K562 (cell line): ENCODE data around the gene SPAM1. TPM values are rescaled to one million over a fixed set of nuclear protein-coding genes. Genes with fewer than 3 reads are reported as not detected.

Experiments used
- ATAC-seq: fragments of 200-7000 bp; cut with Tn5 transposase; 3 replicates; pipeline ENCODE4 v1.9.1; 2020; ENCODE audit warnings: moderate library complexity
- BruUV-seq: library from RNA; stranded (reverse); fragments of 400-500 nt; replicated peaks from 2 replicates; lab custom pipeline; 2021; lab: Mats Ljungman, UMichigan
- CTCF ChIA-PET: fragments of 300-600 bp; formaldehyde crosslinking; extraction: SDS; loops from one replicate; lab custom pipeline; 2021; ENCODE audit warnings: low intra/inter-chr PET ratio; lab: Yijun Ruan, JAX
- POLR2A ChIA-PET: fragments of 300-600, 350-650 bp; sonication (Branson Sonifier 250); formaldehyde crosslinking; extraction: SDS; loops from one replicate; lab custom pipeline; 2021; ENCODE audit warnings: antibody characterized with exemption, inconsistent platforms; lab: Yijun Ruan, JAX
- DNase-seq, 4 experiments: peaks; one replicate each; pipeline versions ENCODE4 v3.0.0 to v3.0.0-alpha.2; 2011 to 2018; ENCODE audit warnings: low spot score in 3 of 4, mixed read lengths in 3 of 4; ENCODE audit errors: extremely low read depth in 1 of 4
- FAIRE-seq: peaks from 2 replicates; lab custom pipeline; 2011; peaks lifted over from hg19 to GRCh38; lab: Jason Lieb, UNC
- H2AFZ ChIP-seq: 2 replicates; pipeline ENCODE4 v1.6.0; 2011; ENCODE audit warnings: low read depth, low read length, control low read depth, inconsistent platforms
- H3K27ac ChIP-seq: fragments of 200-600 bp; 3 replicates; pipeline ENCODE4 v1.8.0; 2011; ENCODE audit warnings: low read depth, mild to moderate bottlenecking, control low read depth, inconsistent platforms, low read length, moderate library complexity, mixed read lengths; ENCODE audit errors: extremely low read depth
- H3K27me3 ChIP-seq, 2 experiments: fragments of 300-600 bp in 1 of 2; 2 replicates in 1 of 2; 3 replicates in 1 of 2; pipeline versions ENCODE4 v1.6.0 to v1.8.0; 2011; ENCODE audit warnings: inconsistent platforms in 2 of 2, low read length in 2 of 2, mild to moderate bottlenecking in 1 of 2, mixed read lengths in 1 of 2, moderate library complexity in 1 of 2; ENCODE audit not compliant: control insufficient read depth in 2 of 2, insufficient read depth in 2 of 2
- H3K36me3 ChIP-seq: fragments of 300-600 bp; 3 replicates; pipeline ENCODE4 v1.8.0; 2011; ENCODE audit warnings: mild to moderate bottlenecking, low read length, inconsistent platforms; ENCODE audit not compliant: control insufficient read depth, insufficient read depth
- H3K4me1 ChIP-seq, 2 experiments: fragments of 200-600 bp in 1 of 2; replicated peaks in 1 of 2; 2 replicates in 1 of 2; 3 replicates in 1 of 2; pipeline versions ENCODE4 v1.5.1 to v1.8.0; 2011; ENCODE audit warnings: inconsistent platforms in 2 of 2, low read length in 2 of 2, mild to moderate bottlenecking in 1 of 2, mixed read lengths in 1 of 2, moderate library complexity in 1 of 2; ENCODE audit not compliant: control insufficient read depth in 2 of 2, insufficient read depth in 2 of 2
- H3K4me2 ChIP-seq: 2 replicates; pipeline ENCODE4 v1.6.1; 2011; ENCODE audit warnings: low read length, control low read depth, inconsistent platforms, mixed read lengths; ENCODE audit not compliant: insufficient read depth
- H3K4me3 ChIP-seq: fragments of 200-600 bp; sonication (generic), shearing (Covaris generic); 2 replicates; pipeline ENCODE4 v1.5.1; 2016; ENCODE audit warnings: control low read depth, inconsistent platforms
- H3K79me2 ChIP-seq: fragments of 200-600 bp; 3 replicates; pipeline ENCODE4 v1.8.0; 2011; ENCODE audit warnings: low read length, inconsistent platforms; ENCODE audit not compliant: control insufficient read depth, insufficient read depth
- H3K9ac ChIP-seq, 2 experiments: 2 replicates each; pipeline versions ENCODE4 v1.6.0 to v1.6.1; 2011; ENCODE audit warnings: low read depth in 2 of 2, low read length in 2 of 2, control low read depth in 1 of 2, inconsistent platforms in 1 of 2, mild to moderate bottlenecking in 1 of 2, mixed read lengths in 1 of 2; ENCODE audit not compliant: insufficient read depth in 1 of 2
- H3K9me1 ChIP-seq: one replicate; pipeline ENCODE4 v1.6.0; 2011; ENCODE audit warnings: inconsistent platforms, mild to moderate bottlenecking, low read length, moderate library complexity; ENCODE audit not compliant: control insufficient read depth, insufficient read depth
- H3K9me3 ChIP-seq: replicated peaks from 2 replicates; pipeline ENCODE4 v1.5.1; 2011; ENCODE audit warnings: low read depth, low read length, inconsistent platforms; ENCODE audit not compliant: control insufficient read depth, insufficient read depth
- H4K20me1 ChIP-seq: replicated peaks from 2 replicates; pipeline ENCODE4 v1.6.1; 2011; ENCODE audit warnings: low read length, inconsistent platforms, mixed read lengths; ENCODE audit not compliant: control insufficient read depth, insufficient read depth
- DDX20 ChIP-seq: fragments of 450-650 bp; IDR thresholded peaks from 2 replicates; pipeline ENCODE4 v1.6.1; 2016; ENCODE audit warnings: missing genetic modification characterization, low read depth, mild to moderate bottlenecking, missing compliant biosample characterization, moderate library complexity
- FOXJ2 ChIP-seq: fragments of 200-800 bp; sonication (Bioruptor generic); IDR thresholded peaks from 2 replicates; pipeline ENCODE4 v1.6.1; 2016; ENCODE audit warnings: missing genetic modification characterization, missing compliant biosample characterization
- KDM5B ChIP-seq: fragments of 200-600 bp; sonication (generic); IDR thresholded peaks from 2 replicates; pipeline ENCODE4 v1.6.1; 2012; ENCODE audit warnings: low read depth, mild to moderate bottlenecking, moderate library complexity, low read length, control low read depth, inconsistent platforms; ENCODE audit not compliant: insufficient replicate concordance
- MXD1 ChIP-seq: fragments of 250-450 bp; sonication (Bioruptor Pico); IDR thresholded peaks from 2 replicates; pipeline ENCODE4 v1.8.0; 2021; ENCODE audit warnings: borderline replicate concordance, mild to moderate bottlenecking, moderate library complexity; ENCODE audit not compliant: poor library complexity, severe bottlenecking
- NR2C2 ChIP-seq, 2 experiments: fragments of 200-800 bp in 1 of 2; sonication (Bioruptor generic) in 1 of 2; sonication (generic) in 1 of 2; formaldehyde crosslinking in 1 of 2; IDR thresholded peaks; 2 replicates each; pipeline versions ENCODE4 v1.6.1 to v1.8.0; 2016 to 2022; ENCODE audit warnings: mild to moderate bottlenecking in 1 of 2, missing compliant biosample characterization in 1 of 2, missing genetic modification characterization in 1 of 2, missing genetic modification reagents in 1 of 2
- PHF21A ChIP-seq: fragments of 450-650 bp; IDR thresholded peaks from 2 replicates; pipeline ENCODE4 v1.6.1; 2017; ENCODE audit warnings: low read depth, borderline replicate concordance
- RBM34 ChIP-seq: fragments of 200-400 bp; formaldehyde crosslinking; IDR thresholded peaks from 2 replicates; pipeline ENCODE4 v1.6.1; 2018; ENCODE audit warnings: low read length, borderline replicate concordance; ENCODE audit not compliant: insufficient read depth
- RNF219 ChIP-seq: fragments of 250-450 bp; sonication (Bioruptor Pico); IDR thresholded peaks from 2 replicates; pipeline ENCODE4 v1.5.0; 2022; ENCODE audit warnings: mild to moderate bottlenecking
- SNIP1 ChIP-seq: fragments of 450-650 bp; IDR thresholded peaks from 2 replicates; pipeline ENCODE4 v1.7.1; 2017; ENCODE audit warnings: low read depth, mild to moderate bottlenecking
- SRSF9 ChIP-seq: fragments of 200-400 bp; formaldehyde crosslinking; IDR thresholded peaks from 2 replicates; pipeline ENCODE4 v1.6.1; 2017; ENCODE audit warnings: low read depth, low read length, borderline replicate concordance
- TGIF2 ChIP-seq: sonication (generic); formaldehyde crosslinking; IDR thresholded peaks from 2 replicates; pipeline ENCODE4 v1.8.1; 2022; ENCODE audit warnings: mild to moderate bottlenecking, missing genetic modification reagents, moderate library complexity
- ZNF134 ChIP-seq: fragments of 250-450 bp; sonication (Bioruptor Pico); conservative IDR thresholded peaks from 2 replicates; pipeline ENCODE4 v1.4.0; 2020
- ZNF324 ChIP-seq: fragments of 250-450 bp; sonication (Bioruptor Pico); IDR thresholded peaks from 2 replicates; pipeline ENCODE4 v1.4.0; 2020; ENCODE audit warnings: mild to moderate bottlenecking
- ZNF589 ChIP-seq: fragments of 200-800 bp; sonication (Bioruptor generic); IDR thresholded peaks from 2 replicates; pipeline ENCODE4 v1.6.1; 2016; ENCODE audit warnings: low read depth, missing genetic modification characterization, missing compliant biosample characterization
- ZNF644 ChIP-seq: fragments of 200-800 bp; sonication (Bioruptor generic); IDR thresholded peaks from 2 replicates; pipeline ENCODE4 v1.6.1; 2016; ENCODE audit warnings: low read depth, missing genetic modification characterization, missing compliant biosample characterization
- ZNF79 ChIP-seq: fragments of 250-450 bp; sonication (Bioruptor Pico); IDR thresholded peaks from 2 replicates; pipeline ENCODE4 v1.4.0; 2020; ENCODE audit warnings: low read depth, mild to moderate bottlenecking, moderate library complexity
- ZZZ3 ChIP-seq: fragments of 450-650 bp; IDR thresholded peaks from 2 replicates; pipeline ENCODE4 v1.6.1; 2016; ENCODE audit warnings: antibody characterized with exemption, mild to moderate bottlenecking, moderate library complexity
- WGBS: fragments of 100-300 bp; shearing (Covaris generic); methylation state at CpG from one replicate; pipeline ENCODE4 v1.1.6; 2016; ENCODE audit warnings: low coverage, mixed read lengths; ENCODE audit not compliant: insufficient coverage; ENCODE audit errors: missing lambda C conversion rate; 5-methylcytosine and 5-hydroxymethylcytosine counted together
- in situ Hi-C: fragments of 300-500 bp; cut with MboI; formaldehyde crosslinking; loops from 4 replicates; pipeline ENCODE4 v1.15.0; 2018; ENCODE audit warnings: inconsistent platforms, mixed read lengths
- intact Hi-C: fragments of 100-400 bp; cut with micrococcal nuclease; formaldehyde crosslinking; loops from 2 replicates; pipeline ENCODE4 v1.14.2; 2022
- polyA plus RNA-seq, 8 experiments: library from polyadenylated mRNA; depleted of rRNA in 4 of 8; stranded (reverse) in 5 of 8; unstranded in 3 of 8; fragments of >200 nt; fragmentation: Nextera tagmentation in 2 of 8; fragmentation: Illumina TruSeq in 1 of 8; extraction: Ambion mirVana in 2 of 8; extraction: Trizol in 1 of 8; gene quantifications; 2 replicates each; pipeline versions ENCODE4 v1.2.1 to v1.2.3, GENCODE V29; 2011 to 2014; ENCODE audit warnings: inconsistent platforms in 1 of 8, missing spikeins in 1 of 8
- total RNA-seq, 7 experiments: library from RNA; depleted of rRNA in 6 of 7; stranded (reverse); fragments of >200 nt in 6 of 7; fragmentation: Illumina TruSeq in 2 of 7; extraction: Trizol in 2 of 7; gene quantifications; 2 replicates each; pipeline versions ENCODE4 v1.2.1 to v1.2.3, GENCODE V29; 2011 to 2021; ENCODE audit warnings: low replicate concordance in 1 of 7

SPAM1 gene
- total and polyA plus RNA-seq, 9 of the 15 experiments (the other 6 are each of a cell fraction or from before 2014, with no cell fraction given) = not detected

GRCh38 chr7:123996327-123996625, 71.2 kb downstream of the SPAM1 start:
- H3K9ac ChIP-seq = no peak overlapping the region
- 0 out of 2 replicates have a peak, but pooled peaks have one; percentile 18 for TF ChIP-seq ZNF589
- no peak for TF ChIP-seq KDM5B
- TF ChIP-seq NR2C2 (CRISPR knock-in tag; IDR thresholded peaks at IDR 0.05) = no peak
- TF ChIP-seq NR2C2 (tag; IDR thresholded peaks at IDR 0.05) = peak; percentile 4; the same call in 1 of the 2 replicates
- no peak for TF ChIP-seq SRSF9
- TF ChIP-seq ZNF134 (CRISPR knock-in tag) = no peak
- TF ChIP-seq ZNF644 = peak; percentile 55; the same call in 1 of the 2 replicates
- TF ChIP-seq DDX20 (tag) = no peak
- no peak for TF ChIP-seq FOXJ2 (tag)
- TF ChIP-seq TGIF2 = no peak
- no peak for TF ChIP-seq PHF21A
- no peak for TF ChIP-seq ZZZ3
- TF ChIP-seq ZNF79 (CRISPR knock-in tag) = peak; percentile 47; the same call in 1 of the 2 replicates
- TF ChIP-seq MXD1 (CRISPR knock-in tag) = no peak
- no peak for TF ChIP-seq ZNF324 (CRISPR knock-in tag)
- no peak for TF ChIP-seq RNF219 (CRISPR knock-in tag)
- no peak for TF ChIP-seq SNIP1
- TF ChIP-seq RBM34 = no peak

More at GRCh38 chr7:123996327-123996625, 71.2 kb downstream of the SPAM1 start:
- no TSS peak for BruUV-seq
- WGBS = 4% methylated on average over 6 of the region's 6 CpGs
- Histone ChIP-seq H3K9me1 (no peaks in the 10 kb centered on the region), H3K9me3 (no peaks in the 10 kb centered on the region), H3K79me2 (no peaks in the 10 kb centered on the region), H3K4me2 (no peak overlapping the region), H4K20me1 (no peaks in the 10 kb centered on the region), H3K4me3 (no peak overlapping the region), H3K27me3 (no peaks in the 10 kb centered on the region), H2AFZ (peak overlapping the region; percentile 2; the same call in 1 of the 2 replicates), H3K4me1 (no peaks in the 10 kb centered on the region; a peak in 1 of 5 replicates), H3K36me3 (no peaks in the 10 kb centered on the region), H3K27ac (no peak overlapping the region)
- in situ Hi-C loops (no loop called here), intact Hi-C loops (no loop called here)
- ATAC-seq = peak; percentile 44
- ChIA-PET CTCF (no interaction called here), POLR2A (no interaction called here)
- DNase-seq = no peak
- FAIRE-seq = no peak
